ENCODE measurements around the gene B3GNT9. TPM values are rescaled to one million over a fixed set of nuclear protein-coding genes. Genes with fewer than 3 reads are reported as not detected.
A peak's percentile ranks its signal among the peaks of the same experiment; 100 is the strongest.

The B3GNT9 gene
- total RNA-seq, 1 experiment from 2014 or later, result 10.0 TPM

DNA sequence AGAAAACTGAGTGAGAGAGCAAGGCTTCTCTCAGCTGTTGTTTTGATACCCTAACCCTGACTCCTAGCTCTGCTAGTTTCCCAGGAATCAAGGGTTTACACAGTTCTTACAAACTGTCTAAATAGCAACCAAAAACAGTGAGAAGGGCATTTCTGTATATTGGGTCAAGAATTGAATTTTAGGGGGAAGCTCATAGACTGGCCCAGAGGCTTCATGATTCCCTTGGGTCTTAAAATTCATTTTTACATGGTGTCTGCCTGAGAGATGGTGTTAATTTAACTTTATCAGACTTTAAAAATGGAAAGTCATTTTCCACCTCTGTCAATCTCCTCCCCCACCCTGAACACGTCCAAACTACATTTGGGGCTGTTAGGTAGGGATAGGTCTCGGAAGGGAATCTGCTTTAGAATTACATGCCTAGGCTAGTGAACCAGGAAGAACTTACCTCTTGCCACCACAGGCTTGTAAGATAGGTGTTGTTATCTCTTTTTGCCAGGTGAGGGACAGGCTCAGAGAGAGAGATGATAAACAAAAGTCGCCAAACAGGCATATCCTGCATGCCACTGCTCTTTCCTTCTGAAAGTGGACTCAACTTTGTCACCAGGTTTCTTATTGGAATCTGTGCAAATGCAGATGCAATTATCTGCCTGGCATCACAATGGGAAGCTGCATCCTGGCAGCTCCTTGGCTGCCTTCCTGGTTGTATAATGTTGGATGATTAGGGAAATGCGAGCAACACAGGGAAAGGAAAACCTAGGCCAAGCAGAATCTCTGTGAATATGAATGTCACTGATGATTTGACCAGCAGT is 38.0 kb downstream of the B3GNT9 start:
- Histone ChIP-seq H3K27me3 (no peaks in the 10 kb centered on the region), H3K36me3 (peaks cover 2% of the 10 kb centered on the region; the same call in 1 of the 2 replicates), H3K4me3 (no peak overlapping the region), H3K9me3 (no peaks in the 10 kb centered on the region)
- no peak for DNase-seq

DNA sequence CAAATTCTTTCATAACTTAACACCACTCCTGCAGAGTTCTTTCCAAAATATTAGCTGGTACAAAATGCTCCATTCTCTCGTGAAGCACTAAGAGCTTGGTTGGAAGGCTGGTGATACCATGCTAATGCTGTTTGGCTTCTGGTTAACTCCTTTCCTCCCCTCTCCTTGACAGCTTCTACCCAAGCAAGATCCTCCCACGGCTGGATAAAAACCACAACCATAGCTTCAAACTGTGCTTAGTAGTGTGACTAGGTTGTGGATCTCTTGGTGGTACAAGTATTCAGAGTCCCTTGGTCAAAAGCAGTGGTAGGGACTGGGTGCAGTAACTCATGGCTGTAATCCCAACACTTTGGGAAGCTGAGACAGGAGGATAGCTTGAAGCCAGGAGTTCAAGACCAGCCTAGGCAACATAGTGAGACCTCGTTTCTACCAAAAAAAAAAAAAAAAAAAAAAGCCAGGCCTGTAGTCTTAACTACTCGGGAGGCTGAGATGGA is 38.8 kb downstream of the B3GNT9 start:
- Histone ChIP-seq H3K4me3 (no peak overlapping the region), H3K9me3 (no peaks in the 10 kb centered on the region), H3K36me3 (peaks cover 2% of the 10 kb centered on the region; the same call in 1 of the 2 replicates), H3K27me3 (no peaks in the 10 kb centered on the region)
- no peak for DNase-seq

DNA sequence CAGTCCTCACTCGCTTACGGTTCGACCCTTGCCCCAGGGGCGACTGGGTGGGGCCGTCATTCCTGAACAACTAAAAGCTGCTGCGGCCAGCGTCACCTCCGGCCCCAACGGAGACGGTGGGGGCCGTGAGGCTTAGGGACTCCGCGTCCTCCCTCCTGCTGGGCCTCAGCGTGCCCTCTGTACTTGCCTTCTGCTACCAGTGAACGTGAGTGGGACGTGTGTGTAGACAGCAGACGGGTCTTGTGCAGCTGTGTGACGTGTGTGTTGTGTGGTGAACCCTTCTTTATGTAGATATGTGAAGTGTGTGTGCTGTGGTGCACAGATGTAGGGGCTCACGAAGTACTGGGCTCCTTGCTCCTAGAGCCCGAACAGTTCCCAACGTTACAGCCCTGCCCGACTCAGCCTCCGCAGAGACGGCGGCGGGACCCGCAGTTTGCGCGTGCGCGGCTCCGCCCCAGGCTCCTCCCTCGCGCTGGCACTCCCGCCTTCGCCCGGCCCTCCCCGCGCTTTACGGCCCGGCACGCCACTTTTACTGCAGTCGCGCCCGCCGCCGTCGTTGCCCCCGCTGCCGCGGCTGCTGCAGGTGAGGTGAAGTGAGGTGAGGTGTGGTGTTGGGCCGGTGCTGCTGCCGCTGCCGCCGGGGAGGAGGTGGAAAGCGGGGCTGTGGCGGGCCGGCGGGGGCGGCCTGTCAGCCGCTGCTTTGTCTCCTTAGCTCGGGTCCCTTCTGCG is 41.2 kb downstream of the B3GNT9 start, which contains the start of gene PHAF1:
Gene PHAF1, plus strand, starts transcription at position 535 of the 729 bp plus-strand sequence. CDS start 235 bp downstream, outside the sequence.
- peak; percentile 83 for DNase-seq
- H3K27me3 ChIP-seq, result no peaks in the 10 kb centered on the region
- peak within 1 kb of the TSS; percentile 63 for H3K4me3 ChIP-seq
- peaks cover 2% of the 10 kb centered on the region; the same call in 1 of the 2 replicates for H3K36me3 ChIP-seq
- no peaks in the 10 kb centered on the region for H3K9me3 ChIP-seq

DNA sequence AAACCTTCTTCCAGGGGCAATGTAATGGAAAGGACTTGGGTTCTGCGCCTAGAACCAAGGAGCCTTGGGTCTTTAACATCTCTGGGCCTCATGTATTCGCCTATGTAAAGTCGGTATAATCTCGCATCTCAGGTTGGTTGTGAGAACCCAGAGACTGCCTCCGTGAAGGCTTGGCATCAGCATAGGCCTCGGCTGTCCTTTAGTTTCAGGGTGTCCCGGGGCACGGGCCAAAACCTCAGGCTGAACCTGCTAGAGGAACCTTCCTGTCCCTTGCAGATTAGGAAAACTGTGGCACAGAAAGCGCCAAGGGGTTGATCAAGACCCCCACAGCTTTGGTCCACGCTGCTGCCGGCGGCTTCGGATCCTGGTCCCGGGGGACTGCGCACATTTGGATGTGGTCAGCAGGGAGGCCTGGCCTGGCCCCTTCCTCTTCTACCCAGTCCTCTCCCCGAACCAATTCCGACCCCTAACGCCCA is 41.8 kb downstream of the B3GNT9 start:
- H3K4me3 ChIP-seq, result no peak overlapping the region; the same call in 1 of the 2 replicates
- no peaks in the 10 kb centered on the region for H3K27me3 ChIP-seq

DNA sequence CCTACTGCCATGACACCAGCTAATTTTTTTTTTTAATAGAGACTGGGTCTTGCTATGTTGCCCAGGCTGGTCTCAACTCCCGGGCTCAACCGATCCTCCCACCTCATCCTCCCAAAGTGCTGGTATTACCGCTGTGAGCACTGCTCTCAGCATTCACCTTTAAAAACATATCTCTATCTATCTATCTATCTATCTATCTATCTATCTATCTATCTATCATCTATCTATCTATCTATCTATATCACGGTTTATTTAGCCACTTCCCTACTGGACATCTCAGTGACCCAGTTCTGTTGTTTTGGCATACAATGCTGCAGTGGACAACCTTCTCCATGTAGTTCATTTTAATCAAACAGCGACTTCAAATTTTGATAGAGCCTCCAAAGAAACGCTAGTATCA is 42.3 kb downstream of the B3GNT9 start:
- Histone ChIP-seq H3K4me3 (no peak overlapping the region), H3K9me3 (no peaks in the 10 kb centered on the region), H3K36me3 (peaks cover 2% of the 10 kb centered on the region; the same call in 1 of the 2 replicates), H3K27me3 (no peaks in the 10 kb centered on the region)
- DNase-seq, result no peak

More for the DNA sequence above, 41.8 kb downstream of the B3GNT9 start:
- peaks cover 2% of the 10 kb centered on the region; the same call in 1 of the 2 replicates for H3K36me3 ChIP-seq
- H3K9me3 ChIP-seq, result no peaks in the 10 kb centered on the region
- no peak for DNase-seq

DNA sequence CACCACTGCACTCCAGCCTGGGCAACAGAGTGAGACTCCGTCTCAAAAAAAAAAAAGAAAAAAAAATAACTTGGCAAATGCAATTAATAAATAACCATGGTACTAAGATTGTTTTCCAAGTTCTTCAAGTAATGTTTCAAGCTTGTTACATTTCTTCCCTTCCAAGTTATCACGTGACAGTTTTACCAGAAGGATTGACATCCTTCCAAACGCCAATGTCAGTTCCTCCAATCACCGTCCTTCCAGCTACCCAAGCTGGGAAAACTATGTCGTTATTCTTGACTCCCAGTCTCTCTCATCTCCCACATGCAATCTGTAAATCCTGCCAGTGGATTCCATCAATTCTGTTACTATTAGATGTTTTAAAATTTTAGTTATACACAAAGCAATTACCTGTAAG is 44.9 kb downstream of the B3GNT9 start:
- H3K4me3 ChIP-seq, result no peak overlapping the region
- H3K36me3 ChIP-seq, result peaks cover 7% of the 10 kb centered on the region; the same call in 1 of the 2 replicates
- DNase-seq, result no peak
- H3K9me3 ChIP-seq, result no peaks in the 10 kb centered on the region
- no peaks in the 10 kb centered on the region for H3K27me3 ChIP-seq

DNA sequence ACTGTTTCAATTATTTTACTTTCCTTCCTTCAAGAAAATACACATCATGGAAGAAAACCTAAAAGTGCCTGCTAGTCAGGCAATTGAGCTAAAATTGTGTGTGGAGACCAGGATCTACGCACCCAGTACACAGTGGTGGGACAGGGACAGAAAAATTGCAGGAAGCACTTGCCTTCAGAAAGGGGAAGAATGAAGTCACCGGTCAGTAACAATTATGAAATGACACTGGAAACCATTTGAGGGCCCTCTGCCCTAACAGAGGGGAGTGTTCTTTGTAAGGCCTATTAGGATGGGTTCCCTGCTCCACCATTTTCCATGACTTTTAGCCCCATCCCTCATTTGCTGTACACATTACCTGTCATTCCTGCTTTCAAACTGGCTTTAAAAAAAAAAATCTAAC is 45.6 kb downstream of the B3GNT9 start:
- H3K4me3 ChIP-seq, result no peak overlapping the region
- peaks cover 8% of the 10 kb centered on the region; the same call in 1 of the 2 replicates for H3K36me3 ChIP-seq
- H3K9me3 ChIP-seq, result no peaks in the 10 kb centered on the region
- no peaks in the 10 kb centered on the region for H3K27me3 ChIP-seq
- DNase-seq, result no peak

DNA sequence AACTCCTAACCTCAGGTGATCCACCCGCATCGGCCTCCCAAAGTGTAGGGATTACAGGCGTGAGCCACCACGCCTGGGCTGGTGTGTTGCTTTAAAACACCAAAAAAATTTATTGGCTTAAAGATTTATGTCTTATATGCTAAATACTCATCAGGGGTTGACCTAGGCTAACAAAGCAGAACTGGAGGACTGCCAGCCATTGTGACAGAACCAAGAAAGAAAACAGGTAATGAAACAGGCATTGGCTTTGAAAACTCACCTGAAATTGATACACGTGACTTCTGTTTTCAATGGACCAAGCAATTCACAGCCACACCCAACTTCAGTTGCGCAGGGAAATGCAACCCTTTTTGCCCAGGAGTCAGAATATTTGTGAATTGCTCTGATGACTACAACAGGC is 46.0 kb downstream of the B3GNT9 start:
- Histone ChIP-seq H3K27me3 (no peaks in the 10 kb centered on the region), H3K4me3 (no peak overlapping the region), H3K9me3 (no peaks in the 10 kb centered on the region), H3K36me3 (peaks cover 8% of the 10 kb centered on the region; the same call in 1 of the 2 replicates)
- no peak for DNase-seq

DNA sequence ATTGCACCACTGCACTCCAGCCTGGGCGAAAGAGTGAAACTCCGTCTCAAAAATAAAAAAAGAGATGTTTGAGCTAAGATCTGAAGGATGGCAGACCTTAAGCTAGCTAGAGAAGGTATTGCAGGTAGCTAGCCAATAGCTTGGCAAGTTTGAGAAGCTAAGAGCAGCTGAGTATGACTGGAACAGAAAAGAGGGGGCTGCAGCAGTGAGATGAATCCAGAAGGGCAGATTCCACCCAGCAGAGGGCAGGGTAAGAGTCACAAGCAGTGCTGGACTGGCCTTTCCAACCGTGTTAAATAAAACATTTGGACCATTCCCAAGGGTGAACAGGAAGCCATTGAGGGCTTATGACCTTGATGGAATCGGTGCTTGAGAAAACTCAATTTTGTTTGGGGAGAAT is 46.7 kb downstream of the B3GNT9 start:
- peak; percentile 36 for DNase-seq
- Histone ChIP-seq H3K27me3 (no peaks in the 10 kb centered on the region), H3K9me3 (no peaks in the 10 kb centered on the region), H3K36me3 (peaks cover 8% of the 10 kb centered on the region; the same call in 1 of the 2 replicates), H3K4me3 (no peak overlapping the region)

DNA sequence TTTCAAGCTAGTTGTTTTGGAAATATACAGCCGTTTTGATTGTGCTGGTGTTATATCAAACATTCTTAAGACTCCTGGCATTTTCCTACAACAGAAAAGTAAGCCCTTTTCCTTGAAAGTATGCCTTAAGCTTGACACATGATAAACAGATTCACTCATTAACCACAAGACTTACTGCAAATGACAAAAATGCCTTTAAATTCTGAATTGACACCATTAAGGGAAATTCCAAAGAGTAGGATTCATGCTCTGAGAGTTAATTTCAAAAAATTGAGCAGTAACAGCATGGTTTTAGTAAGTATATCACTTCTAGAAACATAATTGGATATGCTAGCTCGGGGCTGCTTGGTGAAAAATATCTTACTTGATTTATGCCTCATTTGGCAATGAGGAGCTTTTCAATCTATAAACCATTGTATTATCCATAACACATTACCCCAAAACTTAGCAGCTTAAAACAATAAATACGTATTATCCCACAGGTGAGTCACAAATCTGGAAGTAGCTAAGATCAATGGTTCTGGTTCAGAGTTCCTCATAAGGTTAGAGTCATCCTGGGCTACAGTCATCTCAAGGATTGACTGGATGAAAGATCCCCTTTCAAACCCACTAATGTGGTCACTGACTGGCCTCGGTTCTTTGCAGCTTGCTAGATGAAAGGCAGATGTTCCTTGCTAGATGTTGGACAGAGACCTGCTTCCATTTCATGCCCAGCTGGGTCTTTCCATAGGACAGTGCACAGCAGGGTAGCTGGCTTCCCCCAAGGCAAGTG is 49.3 kb downstream of the B3GNT9 start:
- peaks cover 8% of the 10 kb centered on the region; the same call in 1 of the 2 replicates for H3K36me3 ChIP-seq
- H3K9me3 ChIP-seq, result no peaks in the 10 kb centered on the region
- no peak overlapping the region for H3K4me3 ChIP-seq
- no peaks in the 10 kb centered on the region for H3K27me3 ChIP-seq
- DNase-seq, result peak; percentile 5

DNA sequence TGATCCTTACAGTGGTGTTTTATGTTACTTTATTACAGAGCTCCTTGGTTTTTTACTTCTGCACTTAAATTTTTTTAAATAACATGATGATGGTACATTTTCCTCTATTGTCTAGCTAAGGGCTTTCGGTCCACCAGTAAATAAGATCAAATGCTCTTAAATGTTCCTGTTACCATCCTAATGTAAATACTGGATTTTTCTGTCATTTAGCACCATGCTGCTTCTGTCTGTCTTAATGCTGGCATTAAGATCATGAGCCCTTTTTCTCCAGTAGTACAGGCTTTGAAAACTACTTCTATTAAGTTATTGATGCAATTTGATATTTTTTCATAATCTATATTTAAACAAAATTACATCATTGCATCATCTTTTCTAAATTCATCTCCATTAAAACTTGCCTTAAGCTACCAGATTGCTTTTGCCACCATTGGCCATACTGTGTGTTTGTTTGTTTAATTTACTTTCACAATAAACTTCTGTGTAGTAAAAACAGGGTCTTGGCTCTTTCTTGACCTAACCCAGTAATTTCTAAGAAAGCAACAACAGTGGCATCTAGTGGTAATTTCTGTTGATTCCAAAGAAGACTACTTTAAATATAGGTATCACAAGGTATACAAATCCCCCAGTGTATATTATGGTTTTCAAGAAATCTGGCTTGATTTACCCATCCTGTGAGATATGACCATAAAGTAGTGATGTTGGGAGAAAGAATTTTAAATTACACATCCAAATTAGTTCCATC is 50.1 kb downstream of the B3GNT9 start:
- no peak for DNase-seq
- Histone ChIP-seq H3K4me3 (no peak overlapping the region), H3K36me3 (peaks cover 8% of the 10 kb centered on the region; the same call in 1 of the 2 replicates), H3K27me3 (no peaks in the 10 kb centered on the region), H3K9me3 (no peaks in the 10 kb centered on the region)

DNA sequence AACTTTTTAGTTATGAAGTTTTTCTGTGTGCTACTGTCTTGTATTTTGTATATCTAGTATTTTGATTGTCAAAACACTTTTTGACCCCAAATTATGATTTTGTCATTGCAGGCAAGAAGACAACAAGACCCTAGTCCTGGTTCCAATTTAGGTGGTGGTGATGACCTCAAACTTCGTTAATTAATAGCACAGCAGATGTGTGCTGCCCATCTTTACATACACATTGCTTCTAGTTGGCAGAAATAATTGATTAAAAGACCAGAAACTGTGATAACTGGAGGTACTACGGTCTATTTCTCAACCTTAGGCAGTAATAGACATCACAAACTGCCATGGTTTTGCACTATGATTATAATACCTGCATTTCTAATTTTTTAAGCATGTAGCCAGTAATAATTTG is 52.2 kb downstream of the B3GNT9 start:
- H3K9me3 ChIP-seq, result no peaks in the 10 kb centered on the region
- H3K4me3 ChIP-seq, result no peak overlapping the region
- peaks cover 8% of the 10 kb centered on the region; the same call in 1 of the 2 replicates for H3K36me3 ChIP-seq
- no peak for DNase-seq
- no peaks in the 10 kb centered on the region for H3K27me3 ChIP-seq

Measured in MG63 (cell line).